ENCODE results near the gene MTTP.

- TF ChIP-seq POLR2A (IDR thresholded peaks at IDR 0.05), result no peak
- TF ChIP-seq, protein P1, sequence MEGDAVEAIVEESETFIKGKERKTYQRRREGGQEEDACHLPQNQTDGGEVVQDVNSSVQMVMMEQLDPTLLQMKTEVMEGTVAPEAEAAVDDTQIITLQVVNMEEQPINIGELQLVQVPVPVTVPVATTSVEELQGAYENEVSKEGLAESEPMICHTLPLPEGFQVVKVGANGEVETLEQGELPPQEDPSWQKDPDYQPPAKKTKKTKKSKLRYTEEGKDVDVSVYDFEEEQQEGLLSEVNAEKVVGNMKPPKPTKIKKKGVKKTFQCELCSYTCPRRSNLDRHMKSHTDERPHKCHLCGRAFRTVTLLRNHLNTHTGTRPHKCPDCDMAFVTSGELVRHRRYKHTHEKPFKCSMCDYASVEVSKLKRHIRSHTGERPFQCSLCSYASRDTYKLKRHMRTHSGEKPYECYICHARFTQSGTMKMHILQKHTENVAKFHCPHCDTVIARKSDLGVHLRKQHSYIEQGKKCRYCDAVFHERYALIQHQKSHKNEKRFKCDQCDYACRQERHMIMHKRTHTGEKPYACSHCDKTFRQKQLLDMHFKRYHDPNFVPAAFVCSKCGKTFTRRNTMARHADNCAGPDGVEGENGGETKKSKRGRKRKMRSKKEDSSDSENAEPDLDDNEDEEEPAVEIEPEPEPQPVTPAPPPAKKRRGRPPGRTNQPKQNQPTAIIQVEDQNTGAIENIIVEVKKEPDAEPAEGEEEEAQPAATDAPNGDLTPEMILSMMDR (IDR thresholded peaks at IDR 0.05), result no peak
- no peak for TF ChIP-seq POLR2AphosphoS5 (IDR thresholded peaks at IDR 0.05)
Observed at GRCh38 chr4:99628040-99628439, 53.4 kb downstream of the MTTP start.
